T47D (cell line): ENCODE measurements around the gene GAL3ST3.
"Not testable (repeated sequence)": the region's sequence is repeated elsewhere in the genome, so short reads cannot be mapped to it uniquely, and the experiment has no call there.

Source experiments
- DNase-seq, 2 experiments: peaks; one replicate each; pipeline versions ENCODE4 v3.0.0 to v3.0.0-alpha.2; 2011 to 2012; ENCODE audit warnings: low read depth in 1 of 2, low spot score in 1 of 2
- JUND ChIP-seq: IDR thresholded peaks from 2 replicates; pipeline ENCODE4 v1.6.1; 2012; ENCODE audit warnings: low read depth
- in situ Hi-C: cut with HindIII; loops from 2 replicates; pipeline ENCODE4 v1.10.0; 2016; ENCODE audit warnings: low sequenced_read_pairs, low pct_unique_long_range_greater_than_20kb

Gene GAL3ST3

GRCh38 chr11:66046901-66047300 lies 2.1 kb downstream of the GAL3ST3 start:
- in situ Hi-C loops = no loop called here
- TF ChIP-seq JUND = no peak
- DNase-seq = no peak

DNA sequence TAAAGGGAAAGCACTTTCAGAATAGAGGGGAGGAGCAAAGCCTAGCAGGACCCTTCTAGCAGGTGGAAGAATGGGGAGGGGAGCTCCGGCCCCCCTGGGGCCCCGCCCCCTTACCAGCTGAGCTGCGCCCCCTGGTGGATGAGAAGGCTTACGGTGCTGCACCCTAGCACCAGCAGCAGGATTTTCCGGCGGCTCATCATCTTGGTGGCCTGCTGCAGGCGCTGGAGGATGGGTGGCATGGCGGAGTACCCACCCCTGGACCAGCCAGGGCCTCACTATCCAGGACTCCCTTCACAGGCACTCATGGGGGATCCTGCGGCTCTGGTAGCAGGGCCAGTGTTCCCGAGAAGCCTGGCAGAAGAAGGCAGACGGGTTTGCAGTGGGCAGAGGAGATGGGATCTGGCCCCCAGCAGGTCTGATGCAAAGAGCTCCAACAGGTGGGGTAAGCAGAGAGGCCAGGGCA lies 3.8 kb downstream of the GAL3ST3 start:
- peak; percentile 87 to 98 for DNase-seq
- in situ Hi-C loops = no loop called here
- no peak for TF ChIP-seq JUND

DNA sequence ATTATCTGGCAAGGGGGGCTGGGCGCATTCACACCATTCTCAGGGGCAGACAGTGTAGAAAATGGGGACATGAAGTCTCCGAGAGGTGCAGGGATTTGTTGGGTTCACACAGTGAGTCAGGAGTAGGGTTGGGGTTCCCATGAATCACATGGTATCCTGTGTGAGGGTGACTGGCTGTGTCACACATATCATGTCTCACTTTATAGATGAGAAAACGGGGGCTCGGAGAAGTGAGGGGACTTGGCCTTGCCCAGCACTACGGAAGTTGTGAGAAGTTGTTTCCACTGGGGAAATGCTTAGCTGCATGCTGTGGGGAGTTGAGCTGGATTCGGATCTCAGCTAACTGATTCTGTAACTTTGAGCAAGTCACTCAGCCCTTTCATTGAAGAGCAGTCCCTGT lies 4.2 kb downstream of the GAL3ST3 start:
- DNase-seq = no peak
- in situ Hi-C loops = no loop called here
- TF ChIP-seq JUND = no peak

DNA sequence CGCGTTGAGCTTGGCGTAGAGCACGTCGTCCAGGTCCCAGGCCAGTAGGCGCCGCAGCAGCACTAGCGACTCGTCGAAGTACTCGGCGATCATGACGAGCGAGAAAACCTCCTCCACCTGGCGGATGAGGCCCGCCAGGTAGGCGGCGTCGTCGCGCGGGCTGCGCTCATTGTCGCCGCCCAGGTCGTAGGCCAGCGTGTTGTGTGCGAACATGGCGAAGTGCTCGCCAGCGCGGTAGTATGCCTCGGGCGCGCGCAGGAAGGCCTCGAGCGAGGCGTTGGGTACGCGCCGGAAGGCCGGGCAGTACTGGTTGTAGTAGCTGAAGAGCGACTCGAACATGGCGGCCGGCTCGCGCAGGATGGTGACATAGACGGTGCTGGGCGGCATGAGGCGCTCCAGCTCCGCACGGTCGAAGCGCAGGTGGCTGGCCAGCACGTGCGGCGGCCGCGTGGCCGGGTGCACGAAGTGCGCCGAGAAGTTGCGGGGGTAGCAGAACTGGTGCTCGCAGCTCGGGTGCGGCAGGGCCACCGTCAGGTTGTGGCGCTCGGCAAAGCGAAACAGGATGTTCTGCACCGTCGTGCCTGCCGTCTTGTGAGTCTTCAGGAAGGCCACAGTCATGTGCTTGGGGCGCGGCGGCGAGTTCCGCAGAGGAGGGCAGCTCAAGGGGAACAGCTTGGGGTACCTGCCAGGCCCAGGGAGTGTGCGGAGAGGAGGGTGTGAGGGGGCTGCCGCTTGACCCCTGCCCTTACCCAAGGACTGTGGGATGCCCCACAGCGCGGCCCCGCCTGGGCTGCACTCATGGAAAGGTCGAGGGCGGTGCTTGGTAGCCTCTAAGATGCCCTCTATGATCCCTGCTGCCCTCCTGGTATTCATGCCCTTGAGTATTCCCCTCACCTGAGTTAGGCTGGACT lies 5.7 kb downstream of the GAL3ST3 start:
- in situ Hi-C loops = no loop called here
- no peak for DNase-seq
- no peak for TF ChIP-seq JUND

- in situ Hi-C loops = no loop called here
- no peak for DNase-seq
- TF ChIP-seq JUND = no peak
Measured at GRCh38 chr11:66042227-66042995, 6.5 kb downstream of the GAL3ST3 start.

- DNase-seq = no peak
- in situ Hi-C loops = no loop called here
- no peak for TF ChIP-seq JUND
Measured at GRCh38 chr11:66039765-66040164, 9.2 kb downstream of the GAL3ST3 start.

DNA sequence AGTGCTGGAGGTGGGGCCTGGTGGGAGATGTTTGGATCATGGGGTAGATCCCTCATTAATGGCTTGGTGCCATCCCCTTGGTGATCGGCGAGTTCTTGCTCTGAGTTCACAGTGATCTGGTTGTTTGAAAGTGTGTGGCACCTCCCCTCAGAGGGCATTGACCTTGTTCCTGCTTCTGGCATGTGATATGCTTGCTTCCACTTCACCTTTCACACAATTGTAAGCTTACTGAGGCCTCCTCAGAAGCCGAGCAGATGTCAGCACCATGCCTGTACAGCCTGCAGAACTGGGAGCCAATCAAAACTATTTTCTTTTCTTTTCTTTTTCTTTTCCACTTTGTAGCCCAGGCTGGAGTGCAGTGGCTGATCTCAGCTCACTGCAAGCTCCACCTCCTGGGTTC lies 11.6 kb downstream of the GAL3ST3 start:
- TF ChIP-seq JUND = no peak
- in situ Hi-C loops = no loop called here
- no peak for DNase-seq

DNA sequence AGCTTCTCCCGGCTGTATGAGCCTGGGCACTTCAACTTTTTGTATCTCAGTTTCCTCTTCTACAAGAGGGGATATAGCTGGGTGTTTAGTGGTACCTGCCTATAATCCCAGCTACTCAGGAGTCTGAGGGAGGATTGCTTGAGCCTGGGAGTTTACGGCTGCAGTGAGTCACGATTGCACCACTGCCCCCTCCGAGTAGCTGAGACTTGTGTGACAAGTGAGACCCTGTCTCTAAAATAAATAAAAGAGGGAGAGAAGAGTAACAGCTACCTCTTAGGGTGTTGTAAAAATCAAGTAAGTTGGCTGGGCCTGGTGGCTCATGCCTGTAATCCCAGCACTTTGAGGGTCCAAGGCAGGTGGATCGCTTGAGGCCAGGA lies 12.6 kb downstream of the GAL3ST3 start:
- no peak for DNase-seq
- in situ Hi-C loops = no loop called here
- TF ChIP-seq JUND = no peak

- no peak for DNase-seq
- TF ChIP-seq JUND = no peak
- in situ Hi-C loops = no loop called here
Measured at GRCh38 chr11:66035653-66036333, 13.2 kb downstream of the GAL3ST3 start.

- DNase-seq = peak in 1 of 2 experiments; percentile 41
- in situ Hi-C loops = no loop called here
- TF ChIP-seq JUND = no peak
Measured at GRCh38 chr11:66032957-66033735, 15.8 kb downstream of the GAL3ST3 start.

DNA sequence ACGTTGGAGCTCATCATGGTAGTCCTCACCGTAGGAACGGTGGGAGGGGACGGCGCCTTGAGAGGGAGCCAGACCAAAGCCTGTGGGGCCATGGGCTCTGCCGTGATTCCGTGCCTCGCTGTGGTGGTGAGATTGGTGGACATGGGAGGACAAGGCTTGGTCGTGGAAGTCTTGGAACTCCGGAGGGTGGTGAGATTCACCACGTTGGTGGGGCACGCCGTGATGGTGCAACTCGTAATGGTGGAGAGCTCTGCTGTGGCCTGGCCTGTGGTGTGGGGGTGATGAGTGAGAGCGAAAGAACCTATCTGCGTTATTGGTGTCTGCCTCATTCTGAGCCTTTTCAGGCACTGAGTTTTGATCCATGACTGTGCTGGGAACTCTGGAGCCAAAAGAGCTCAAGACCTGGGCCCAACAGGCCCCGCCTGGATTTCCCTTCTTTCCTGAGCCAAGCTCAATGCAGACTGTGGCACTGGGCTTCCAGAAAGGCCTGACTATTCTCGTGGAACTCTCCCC lies 22.9 kb downstream of the GAL3ST3 start, which contains the start of gene CATSPER1:
Gene CATSPER1, minus strand, starts transcription at position 463 of the 513 bp plus-strand sequence. Its CDS starts 100 bp downstream, at position 363.
- DNase-seq = no peak
- no peak for TF ChIP-seq JUND
- in situ Hi-C loops = no loop called here

GRCh38 chr11:66023186-66023440 lies 25.8 kb downstream of the GAL3ST3 start:
- DNase-seq, in situ Hi-C loops: not testable (repeated sequence)
